ENCODE measurements around the gene ZNF76.

The ZNF76 gene

GRCh38 chr6:35216851-35217811, 42.4 kb upstream of the ZNF76 start:
- no peak for DNase-seq (ENCODE audit: extremely low read depth, low read depth)
- no peak for TF ChIP-seq CTCF (IDR thresholded peaks at IDR 0.05; ENCODE audit: low read depth, low read length)

- no peak for TF ChIP-seq CTCF (IDR thresholded peaks at IDR 0.05; ENCODE audit: low read depth, low read length)
- no peak for DNase-seq (ENCODE audit: extremely low read depth, low read depth)
Measured at GRCh38 chr6:35218021-35218420, 41.5 kb upstream of the ZNF76 start.

GRCh38 chr6:35218456-35218855, 41.1 kb upstream of the ZNF76 start:
- DNase-seq (ENCODE audit: extremely low read depth, low read depth), result no peak
- no peak for TF ChIP-seq CTCF (IDR thresholded peaks at IDR 0.05; ENCODE audit: low read depth, low read length)

GRCh38 chr6:35219683-35220326, 39.7 kb upstream of the ZNF76 start:
- TF ChIP-seq CTCF (IDR thresholded peaks at IDR 0.05; ENCODE audit: low read depth, low read length), result no peak

GRCh38 chr6:35220711-35221110, 38.8 kb upstream of the ZNF76 start:
- no peak for TF ChIP-seq CTCF (IDR thresholded peaks at IDR 0.05; ENCODE audit: low read depth, low read length)
- DNase-seq (ENCODE audit: extremely low read depth, low read depth), result no peak

More at GRCh38 chr6:35219683-35220326, 39.7 kb upstream of the ZNF76 start:
- no peak for DNase-seq (ENCODE audit: extremely low read depth, low read depth)

GRCh38 chr6:35223396-35223795, 36.1 kb upstream of the ZNF76 start:
- DNase-seq (ENCODE audit: extremely low read depth, low read depth), result no peak
- TF ChIP-seq CTCF (IDR thresholded peaks at IDR 0.05; ENCODE audit: low read depth, low read length), result no peak

GRCh38 chr6:35224720-35225119, 34.8 kb upstream of the ZNF76 start:
- no peak for TF ChIP-seq CTCF (IDR thresholded peaks at IDR 0.05; ENCODE audit: low read depth, low read length)

More at GRCh38 chr6:35224720-35225119, 34.8 kb upstream of the ZNF76 start:
- DNase-seq (ENCODE audit: extremely low read depth, low read depth), result no peak
